Stimulated activated CD8-positive, alpha-beta memory T cell treated with anti-CD3 and anti-CD28 coated beads, Interleukin-15, amount 100 ng/mL, for 48 hours (primary cell): ENCODE data around the gene RIMKLB.
"Not testable (repeated sequence)": the region's sequence is repeated elsewhere in the genome, so short reads cannot be mapped to it uniquely, and the experiment has no call there.

ENCODE experiments used
- DNase-seq, 2 donors: peaks; one replicate each; pipeline ENCODE4 v3.0.0-alpha.2; 2020; ENCODE audit warnings: low read depth in 2 of 2

The RIMKLB gene

GRCh38 chr12:8773461-8773860, 75.7 kb downstream of the RIMKLB start:
- no peak for DNase-seq

DNA sequence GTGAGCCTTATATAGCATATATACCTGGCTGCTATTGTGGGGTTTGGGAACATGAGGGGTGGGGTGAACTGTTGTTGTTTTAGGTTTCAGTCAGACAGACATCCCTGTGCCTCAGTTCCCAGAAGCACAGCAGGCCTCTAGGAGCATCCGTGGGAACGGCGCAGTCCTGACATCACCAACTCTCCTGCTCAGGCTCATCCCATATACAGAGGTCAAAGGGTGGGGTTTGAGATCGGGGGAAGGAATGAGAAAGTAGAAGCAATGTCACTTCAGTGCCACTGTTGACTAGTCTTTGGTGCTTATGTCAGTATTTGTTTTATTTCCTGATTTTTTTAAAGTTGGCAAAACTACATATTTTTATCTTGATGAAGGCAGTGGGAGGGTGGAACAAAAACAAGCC, 81.5 kb downstream of the RIMKLB start:
- DNase-seq = no peak

DNA sequence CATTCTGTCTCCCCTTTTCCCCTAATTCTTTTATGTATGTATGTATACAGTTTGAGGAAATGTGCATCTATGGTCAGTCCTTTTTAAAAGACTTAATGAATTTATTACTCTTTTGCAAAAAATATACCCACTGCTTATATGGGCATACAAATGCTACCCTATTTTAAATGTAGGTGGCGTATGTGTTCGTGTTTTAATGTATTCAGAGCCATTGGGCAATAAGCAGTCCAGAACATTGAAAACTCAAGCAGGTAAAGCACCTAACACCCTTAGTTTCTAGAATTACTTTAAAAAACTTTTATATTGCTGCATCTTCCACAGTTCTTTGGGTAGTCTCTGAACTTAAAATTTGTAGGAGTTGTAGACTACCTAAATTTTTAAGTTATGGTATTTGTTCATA, 82.1 kb downstream of the RIMKLB start:
- DNase-seq = no peak

DNA sequence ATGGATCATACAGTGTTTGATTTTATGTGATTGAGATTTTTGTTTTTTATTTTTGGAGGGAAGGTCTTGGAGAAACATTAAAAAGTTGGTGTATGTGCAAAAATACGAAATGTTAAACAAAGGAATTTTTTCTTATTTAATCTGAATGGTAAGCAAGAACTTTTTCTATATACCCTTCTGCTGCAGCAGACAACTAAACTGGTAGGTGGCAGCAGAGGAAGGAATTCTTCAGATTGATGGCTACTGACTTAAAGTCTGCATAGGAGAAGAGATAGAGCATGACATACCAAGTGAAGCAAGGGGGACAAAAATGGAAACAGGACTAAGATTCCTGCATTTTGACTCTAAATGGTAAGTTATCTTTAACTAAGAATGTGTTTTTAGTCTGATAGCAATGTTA, 82.6 kb downstream of the RIMKLB start:
- no peak for DNase-seq

DNA sequence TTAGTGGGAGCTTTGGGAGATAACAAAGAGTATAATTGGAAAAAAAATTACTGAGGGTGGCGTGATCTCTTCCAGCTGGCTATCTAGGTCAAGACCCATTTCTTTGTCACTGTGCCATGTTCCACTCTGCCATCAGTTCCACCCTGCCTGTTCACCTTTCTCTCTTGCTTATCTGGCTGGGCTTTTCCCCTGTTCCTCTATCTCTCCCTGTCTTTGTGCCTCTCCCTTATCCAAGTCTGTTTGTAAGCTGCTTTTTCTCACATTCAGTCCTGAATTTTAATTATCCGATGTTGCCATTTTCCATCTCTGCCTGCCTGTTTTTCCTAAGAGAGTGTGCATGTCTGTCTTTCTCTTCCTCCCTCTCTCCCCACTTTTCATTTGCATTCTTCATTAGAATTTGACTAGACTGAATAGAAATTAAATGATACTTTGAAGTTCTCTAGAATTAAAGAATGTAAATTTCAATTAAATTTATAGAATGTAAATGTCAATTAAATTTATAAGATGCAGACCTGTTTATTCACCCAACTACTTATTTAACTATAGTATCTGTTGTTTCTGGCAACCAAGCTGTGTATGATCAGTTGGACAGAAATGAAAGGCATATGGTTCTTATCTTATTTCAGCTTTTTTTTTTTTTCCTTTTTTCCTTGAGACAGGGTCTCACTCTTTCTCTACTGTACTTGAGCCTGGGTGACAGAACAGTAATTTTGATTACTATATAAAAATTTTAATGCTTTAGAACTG, 83.8 kb downstream of the RIMKLB start:
- no peak for DNase-seq

- DNase-seq = no peak
Measured at GRCh38 chr12:8784290-8784888, 86.6 kb downstream of the RIMKLB start.

DNA sequence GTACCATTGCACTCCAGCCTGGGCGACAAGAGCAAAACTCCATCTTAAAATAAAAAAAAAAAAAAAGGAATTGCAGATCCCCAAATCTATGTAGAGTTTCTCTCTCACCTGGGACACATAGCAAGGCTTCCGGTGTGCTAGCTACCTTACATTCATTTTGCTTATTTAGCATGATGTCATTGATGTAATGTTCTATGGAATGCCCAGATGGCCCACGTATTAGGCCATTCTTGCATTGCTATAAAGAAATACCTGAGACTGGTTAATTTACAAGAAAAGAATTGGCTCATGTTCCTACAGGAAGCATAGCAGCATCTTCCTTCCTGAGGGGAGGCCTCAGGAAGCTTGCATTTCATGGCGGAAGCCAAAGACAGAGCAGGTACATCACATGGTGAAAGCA, 87.7 kb downstream of the RIMKLB start:
- no peak for DNase-seq

DNA sequence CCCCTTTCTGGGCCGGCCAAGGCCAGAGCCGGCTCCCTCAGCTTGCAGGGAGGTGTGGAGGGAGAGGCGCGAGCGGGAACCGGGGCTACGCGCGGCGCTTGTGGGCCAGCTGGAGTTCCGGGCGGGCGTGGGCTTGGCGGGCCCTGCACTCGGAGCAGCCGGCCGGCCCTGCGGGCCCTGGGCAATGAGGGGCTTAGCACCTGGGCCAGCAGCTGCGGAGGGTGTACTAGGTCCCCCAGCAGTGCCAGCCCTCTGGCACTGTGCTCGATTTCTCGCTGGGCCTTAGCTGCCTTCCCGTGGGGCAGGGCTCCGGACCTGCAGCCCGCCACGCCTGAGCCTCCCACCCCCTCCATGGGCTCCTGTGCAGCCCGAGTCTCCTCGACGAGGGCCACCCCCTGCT, 89.4 kb downstream of the RIMKLB start:
- DNase-seq = not testable (repeated sequence)

GRCh38 chr12:8788706-8789105, 90.9 kb downstream of the RIMKLB start:
- DNase-seq = not testable (repeated sequence)

- DNase-seq = not testable (repeated sequence)
Measured at GRCh38 chr12:8789341-8790013, 91.7 kb downstream of the RIMKLB start.

DNA sequence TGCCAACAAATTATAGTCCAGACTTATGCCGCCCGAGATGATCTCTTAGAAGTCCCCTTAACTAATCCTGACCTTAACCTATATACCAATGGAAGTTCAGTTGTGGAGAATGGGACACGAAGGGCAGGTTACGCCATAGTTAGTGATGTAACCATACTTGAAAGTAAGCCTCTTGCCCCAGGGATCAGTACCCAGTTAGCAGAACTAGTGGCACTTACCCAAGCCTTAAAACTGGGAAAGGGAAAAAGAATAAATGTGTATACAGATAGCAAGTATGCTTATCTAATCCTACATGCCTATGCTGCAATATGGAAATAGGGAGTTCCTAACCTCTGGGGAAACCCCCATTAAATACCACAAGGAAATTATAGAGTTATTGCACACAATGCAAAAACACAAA, 95.4 kb downstream of the RIMKLB start:
- not testable (repeated sequence) for DNase-seq

DNA sequence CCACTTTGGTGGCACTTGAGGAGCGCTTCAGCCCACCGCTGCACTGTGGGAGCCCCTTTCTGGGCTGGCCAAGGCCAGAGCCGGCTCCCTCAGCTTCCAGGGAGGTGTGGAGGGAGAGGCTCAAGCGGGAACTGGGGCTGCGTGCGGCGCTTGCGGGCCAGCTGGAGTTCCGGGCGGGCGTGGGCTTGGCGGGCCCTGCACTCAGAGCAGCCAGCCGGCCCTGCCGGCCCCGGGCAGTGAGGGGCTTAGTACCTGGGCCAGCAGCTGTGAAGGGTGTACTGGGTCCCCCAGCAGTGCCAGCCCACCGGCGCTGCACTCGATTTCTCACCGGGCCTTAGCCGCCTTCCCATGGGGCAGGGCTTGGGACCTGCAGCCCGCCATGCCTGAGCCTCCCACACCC, 96.8 kb downstream of the RIMKLB start:
- DNase-seq = not testable (repeated sequence)

DNA sequence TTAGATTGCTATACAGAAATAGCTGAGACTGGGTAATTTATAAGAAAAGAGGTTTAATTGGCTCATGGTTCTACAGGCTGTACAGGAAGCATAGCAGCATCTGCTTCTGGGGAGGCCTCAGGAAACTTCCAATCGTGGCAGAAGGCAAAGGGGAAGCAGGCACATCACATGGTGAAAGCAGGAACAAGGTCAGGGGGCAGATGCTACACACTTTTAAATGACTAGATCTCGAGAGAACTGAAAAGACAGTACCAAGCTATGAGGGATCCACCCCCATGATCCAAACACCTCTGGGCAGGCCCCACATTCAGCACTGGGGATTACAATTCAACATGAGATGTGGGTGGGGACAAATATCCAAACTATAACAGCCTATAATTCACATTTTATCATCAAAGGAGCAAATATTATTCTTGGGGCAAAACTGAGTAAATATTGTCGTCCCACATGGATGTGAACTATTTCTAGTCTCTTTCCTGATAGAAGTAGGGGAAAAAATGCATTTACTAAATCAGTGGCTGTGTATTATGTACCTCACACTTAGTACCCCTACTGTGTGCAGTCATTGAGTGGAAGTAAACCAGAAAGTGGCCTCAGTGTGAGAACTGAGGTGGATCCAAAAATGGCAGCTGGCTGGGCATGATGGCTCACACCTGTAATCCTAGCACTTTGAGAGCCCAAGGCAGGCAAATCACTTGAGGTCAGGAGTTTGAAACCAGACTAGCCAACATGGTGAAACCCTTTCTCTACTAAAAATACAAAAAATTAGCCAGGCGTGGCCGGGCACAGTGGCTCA, 99.2 kb downstream of the RIMKLB start:
- no peak for DNase-seq

- not testable (repeated sequence) for DNase-seq
Measured at GRCh38 chr12:8801213-8801612, 103.4 kb downstream of the RIMKLB start.

GRCh38 chr12:8804833-8805232, 107.0 kb downstream of the RIMKLB start:
- not testable (repeated sequence) for DNase-seq

GRCh38 chr12:8805487-8805886, 107.7 kb downstream of the RIMKLB start:
- DNase-seq = not testable (repeated sequence)

DNA sequence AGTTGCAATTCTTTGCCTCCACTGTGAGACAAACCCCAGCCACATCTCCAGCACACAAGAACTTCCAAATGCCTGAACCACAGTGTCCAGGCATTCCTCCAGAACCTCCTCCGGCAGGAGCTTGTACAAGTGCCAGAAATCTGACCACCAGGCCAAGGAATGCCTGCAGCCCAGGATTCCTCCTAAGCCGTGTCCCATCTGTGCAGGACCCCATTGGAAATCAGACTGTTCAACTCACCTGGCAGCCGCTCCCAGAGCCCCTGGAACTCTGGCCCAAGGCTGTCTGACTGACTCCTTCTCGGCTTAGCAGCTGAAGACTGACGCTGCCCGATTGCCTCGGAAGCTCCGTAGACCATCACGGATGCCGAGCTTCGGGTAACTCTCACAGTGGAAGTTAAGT, 109.3 kb downstream of the RIMKLB start:
- not testable (repeated sequence) for DNase-seq

- DNase-seq = not testable (repeated sequence)
Measured at GRCh38 chr12:8810112-8810511, 112.3 kb downstream of the RIMKLB start.

GRCh38 chr12:8813572-8814357, 116.0 kb downstream of the RIMKLB start:
- no peak for DNase-seq

- no peak for DNase-seq
Measured at GRCh38 chr12:8816448-8817050, 118.8 kb downstream of the RIMKLB start.

- DNase-seq = no peak
Measured at GRCh38 chr12:8817856-8818255, 120.1 kb downstream of the RIMKLB start.
